ENCODE data around the gene DGCR2. TPM values are rescaled to one million over a fixed set of nuclear protein-coding genes. Genes with fewer than 3 reads are reported as not detected.

The DGCR2 gene
- total RNA-seq, 2 experiments from 2014 or later, result 30.5 to 34.2 TPM

DNA sequence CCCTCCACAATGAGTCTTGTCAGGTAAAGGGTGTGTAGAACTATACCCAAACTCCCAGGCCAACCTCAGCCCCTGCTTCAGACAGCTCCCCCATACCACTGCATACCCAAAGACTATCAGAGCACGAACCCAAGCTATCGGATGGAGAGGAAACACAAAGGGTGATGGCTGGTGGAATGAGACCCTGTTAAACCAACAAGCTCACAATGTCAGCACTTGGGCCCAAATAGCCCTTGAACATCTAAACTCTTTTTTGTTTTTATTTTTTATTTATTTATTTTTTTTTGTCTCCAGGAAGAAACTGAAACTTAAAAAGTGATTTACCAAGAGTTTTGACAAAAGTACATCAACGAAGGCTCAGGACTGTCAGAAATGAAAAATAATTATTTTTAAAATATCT, 10.6 kb downstream of the DGCR2 start:
- POLR2A ChIA-PET, result interaction anchor here (1.6 to 2.6 kb wide), 2 partner anchors 11 to 32 kb away, joined by 5 to 16 read pairs; partner anchors contain the start of gene DGCR2
- CTCF ChIA-PET, result interaction anchor here (1.0 to 1.6 kb wide), 2 partner anchors 10 to 15 kb away, joined by 3 to 11 read pairs; partner anchors contain the start of gene DGCR2
- H3K27ac Mint-ChIP-seq, result no peak overlapping the region

DNA sequence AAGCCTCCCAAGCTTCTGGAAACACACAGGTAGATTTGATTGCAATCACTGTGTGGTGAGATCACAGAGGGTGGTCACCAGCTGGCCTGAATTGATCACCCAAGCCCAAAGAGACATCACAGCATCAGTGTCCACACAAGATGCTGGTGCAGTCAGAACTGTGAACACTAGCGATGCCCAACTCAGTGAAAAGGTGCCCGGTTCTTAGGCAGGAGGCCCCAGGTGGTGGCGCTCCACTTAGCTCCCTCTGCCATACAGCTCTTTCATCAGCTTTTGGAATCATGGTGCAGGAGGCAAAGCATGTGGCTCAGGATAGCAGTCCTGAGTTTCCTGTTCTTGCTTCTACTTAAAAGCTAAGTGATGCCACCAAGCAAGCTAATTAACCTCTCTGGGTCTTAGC, 11.1 kb downstream of the DGCR2 start:
- ATAC-seq (no peak), DNase-seq (no peak)
- ChIA-PET POLR2A (interaction anchor here (1.4 to 2.6 kb wide), 3 partner anchors 9 to 33 kb away, joined by 5 to 16 read pairs (median 5); partner anchors contain the start of gene DGCR2), CTCF (interaction anchor here (1.6 kb wide), 2 partner anchors 7 to 11 kb away, joined by 6 to 11 read pairs; partner anchors contain the start of gene DGCR2)
- H3K4me3 Mint-ChIP-seq, result no peak overlapping the region
- H3K36me3 Mint-ChIP-seq (ENCODE audit: low read depth), result peaks cover 19% of the 10 kb centered on the region
- H3K9me3 Mint-ChIP-seq (ENCODE audit: insufficient read depth), result no peaks in the 10 kb centered on the region
- H3K27me3 Mint-ChIP-seq (ENCODE audit: low read depth), result no peaks in the 10 kb centered on the region
- peaks cover 61% of the 10 kb centered on the region for H3K4me1 Mint-ChIP-seq (ENCODE audit: low read depth)
- peak overlapping the region; percentile 23 for H3K27ac Mint-ChIP-seq

More for the DNA sequence above, 10.6 kb downstream of the DGCR2 start:
- no peak for DNase-seq
- H3K4me3 Mint-ChIP-seq, result no peak overlapping the region
- H3K36me3 Mint-ChIP-seq (ENCODE audit: low read depth), result peaks cover 19% of the 10 kb centered on the region
- peaks cover 57% of the 10 kb centered on the region for H3K4me1 Mint-ChIP-seq (ENCODE audit: low read depth)
- ATAC-seq, result no peak
- no peaks in the 10 kb centered on the region for H3K9me3 Mint-ChIP-seq (ENCODE audit: insufficient read depth)
- no peaks in the 10 kb centered on the region for H3K27me3 Mint-ChIP-seq (ENCODE audit: low read depth)

DNA sequence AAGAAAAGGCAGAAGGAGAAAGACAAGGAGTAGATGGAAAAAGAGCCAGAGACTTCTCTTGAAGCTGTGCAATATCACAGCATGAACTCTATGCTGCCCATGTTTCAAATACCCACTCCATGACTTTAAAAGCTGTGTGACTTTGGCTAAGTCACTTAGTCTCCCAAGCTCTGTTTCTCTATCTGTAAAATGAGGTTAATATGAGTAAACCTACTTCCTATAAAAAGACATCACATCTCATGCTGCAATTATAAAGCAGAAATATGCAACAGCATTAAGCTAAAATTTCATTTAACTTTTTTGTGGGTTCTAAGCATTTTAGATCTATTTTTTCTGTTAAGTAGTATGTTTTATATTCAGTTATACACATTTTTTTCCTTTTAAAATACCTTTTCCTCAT, 11.6 kb downstream of the DGCR2 start:
- Mint-ChIP-seq H3K27ac (peak overlapping the region; percentile 23), H3K9me3 (ENCODE audit: insufficient read depth) (no peaks in the 10 kb centered on the region), H3K36me3 (ENCODE audit: low read depth) (peaks cover 19% of the 10 kb centered on the region), H3K4me3 (no peak overlapping the region), H3K4me1 (ENCODE audit: low read depth) (peaks cover 62% of the 10 kb centered on the region), H3K27me3 (ENCODE audit: low read depth) (no peaks in the 10 kb centered on the region)
- ChIA-PET CTCF (interaction anchor here (1.0 to 1.6 kb wide), 3 partner anchors 8 to 367 kb away, joined by 3 to 11 read pairs (median 6); partner anchors contain the start of gene DGCR2), POLR2A (interaction anchor here (1.4 to 2.6 kb wide), 3 partner anchors 9 to 33 kb away, joined by 5 to 16 read pairs (median 5); partner anchors contain the start of gene DGCR2)
- DNase-seq (no peak), ATAC-seq (no peak)

DNA sequence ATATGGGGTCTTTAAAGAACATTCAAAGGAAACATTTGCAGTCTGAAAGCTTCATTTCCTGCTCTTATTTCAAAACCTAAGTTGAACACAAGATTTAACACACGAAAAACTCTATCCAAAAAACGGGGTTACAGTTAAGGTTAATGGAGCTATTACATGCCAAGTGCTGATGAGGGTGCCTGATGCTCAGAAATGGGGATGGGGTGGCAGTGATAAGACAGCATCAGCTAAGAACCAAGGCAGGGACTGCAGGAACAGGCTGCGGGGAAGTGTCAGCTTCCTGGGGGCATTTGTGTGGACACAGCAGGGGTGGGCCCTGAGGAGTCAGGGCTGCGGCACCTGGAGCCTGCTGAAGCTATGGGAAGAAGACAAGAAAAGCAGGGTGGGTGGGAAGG, 12.2 kb downstream of the DGCR2 start:
- H3K4me1 Mint-ChIP-seq (ENCODE audit: low read depth), result peaks cover 62% of the 10 kb centered on the region
- peak overlapping the region; percentile 72 for H3K4me3 Mint-ChIP-seq
- peak overlapping the region; percentile 88 for H3K27ac Mint-ChIP-seq
- CTCF ChIA-PET, result interaction anchor here (0.7 to 1.6 kb wide), 4 partner anchors 9 to 367 kb away, joined by 3 to 11 read pairs (median 4); partner anchors contain the start of gene DGCR2
- POLR2A ChIA-PET, result interaction anchor here (1.4 to 2.6 kb wide), 3 partner anchors 10 to 34 kb away, joined by 5 to 16 read pairs (median 5); partner anchors contain the start of gene DGCR2
- ATAC-seq (peak; percentile 7), DNase-seq (no peak)
- peaks cover 19% of the 10 kb centered on the region for H3K36me3 Mint-ChIP-seq (ENCODE audit: low read depth)
- H3K9me3 Mint-ChIP-seq (ENCODE audit: insufficient read depth), result no peaks in the 10 kb centered on the region
- no peaks in the 10 kb centered on the region for H3K27me3 Mint-ChIP-seq (ENCODE audit: low read depth)

DNA sequence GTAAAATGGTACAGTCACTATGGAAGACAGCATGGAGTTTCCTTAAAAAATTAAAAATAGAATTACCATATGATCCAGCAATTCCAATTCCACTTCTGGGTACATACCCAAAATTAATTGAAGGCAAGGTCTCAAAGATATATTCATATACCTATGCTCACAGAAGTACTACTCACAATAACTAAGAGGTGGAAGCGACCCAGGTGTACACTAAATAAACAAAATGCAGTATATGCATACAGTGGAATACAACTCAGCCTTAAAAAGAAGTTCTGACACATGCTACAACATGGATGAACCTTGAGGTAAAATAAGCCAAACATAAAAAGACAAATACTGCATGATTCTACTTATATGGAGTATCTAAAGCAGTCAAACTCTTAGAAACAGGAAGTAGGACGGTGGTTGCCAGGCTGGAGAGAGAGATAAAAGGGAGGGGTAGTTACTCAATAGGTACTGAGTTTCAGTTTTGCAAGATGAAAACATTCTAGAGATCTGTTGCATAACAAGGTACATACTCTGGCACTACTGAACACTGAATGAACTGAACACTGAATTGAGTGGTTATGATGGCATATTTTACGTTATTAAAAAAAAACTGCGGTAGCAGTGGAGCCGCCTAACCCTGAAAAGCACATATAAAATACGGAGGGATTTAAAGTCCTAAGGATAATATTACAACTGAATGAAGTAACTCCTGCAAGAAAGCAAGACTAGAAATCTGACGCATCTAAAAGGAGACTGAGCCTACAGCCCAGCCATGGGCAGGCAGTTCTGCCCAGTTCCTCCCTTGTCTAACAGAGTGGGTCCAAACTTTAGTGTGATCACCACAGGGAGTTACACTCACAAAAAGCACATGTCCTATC, 12.8 kb downstream of the DGCR2 start:
- Mint-ChIP-seq H3K4me3 (peak overlapping the region; percentile 72), H3K36me3 (ENCODE audit: low read depth) (peaks cover 14% of the 10 kb centered on the region), H3K4me1 (ENCODE audit: low read depth) (peaks cover 57% of the 10 kb centered on the region), H3K27ac (peak overlapping the region; percentile 88), H3K27me3 (ENCODE audit: low read depth) (no peaks in the 10 kb centered on the region), H3K9me3 (ENCODE audit: insufficient read depth) (no peaks in the 10 kb centered on the region)
- DNase-seq (peak; percentile 78), ATAC-seq (peak; percentile 90)
- POLR2A ChIA-PET, result interaction anchor here (1.4 to 2.6 kb wide), 2 partner anchors 10 to 13 kb away, joined by 5 to 16 read pairs; partner anchors contain the start of gene DGCR2
- CTCF ChIA-PET, result interaction anchor here (0.7 to 1.6 kb wide), 3 partner anchors 9 to 368 kb away, joined by 3 to 6 read pairs (median 3); no protein-coding TSS in a partner anchor

DNA sequence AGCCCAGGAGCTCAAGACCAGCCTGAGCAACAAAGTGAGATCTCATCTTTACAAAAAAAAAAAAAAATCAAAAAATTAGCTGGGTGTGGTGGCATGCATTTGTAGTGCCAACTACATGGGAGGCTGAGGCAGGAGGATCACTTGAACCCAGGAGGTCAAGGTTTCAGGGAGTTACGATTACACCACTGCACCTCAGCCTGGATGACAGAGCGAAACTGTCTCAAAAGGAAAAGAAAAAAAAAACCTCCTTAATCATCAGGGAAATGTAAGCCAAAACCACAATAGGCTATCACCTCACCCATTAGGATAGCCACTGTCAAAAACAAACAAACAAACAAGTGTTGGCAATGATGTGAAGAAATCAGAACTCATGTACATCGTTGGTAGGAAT, 13.4 kb downstream of the DGCR2 start:
- ATAC-seq (no peak), DNase-seq (no peak)
- Mint-ChIP-seq H3K4me1 (ENCODE audit: low read depth) (peaks cover 59% of the 10 kb centered on the region), H3K27me3 (ENCODE audit: low read depth) (no peaks in the 10 kb centered on the region), H3K36me3 (ENCODE audit: low read depth) (peaks cover 14% of the 10 kb centered on the region), H3K9me3 (ENCODE audit: insufficient read depth) (no peaks in the 10 kb centered on the region), H3K4me3 (peak overlapping the region; percentile 72), H3K27ac (peak overlapping the region; percentile 88)
- POLR2A ChIA-PET, result interaction anchor here (1.3 kb wide), 1 partner anchor 36 kb away, joined by 3 read pairs; the partner anchor contains the start of gene ESS2
- CTCF ChIA-PET, result interaction anchor here (2.6 kb wide), 1 partner anchor 14 kb away, joined by 10 read pairs; the partner anchor contains the start of gene DGCR2

DNA sequence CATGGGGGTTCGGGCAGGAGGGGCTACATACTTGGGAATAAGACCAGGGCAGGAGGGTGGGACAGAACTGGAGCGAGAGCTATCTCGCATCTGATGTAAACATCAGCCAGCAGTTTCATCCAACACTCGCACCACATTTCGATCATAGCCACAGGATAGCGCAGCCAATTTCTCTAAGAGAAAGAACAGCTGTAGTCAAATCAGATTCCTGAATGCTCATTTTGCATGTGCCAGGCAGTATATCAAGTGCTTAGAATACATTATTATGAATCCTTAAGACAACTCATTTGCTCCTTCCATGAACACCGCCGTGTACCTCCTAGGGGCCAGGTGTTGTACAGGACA, 14.5 kb downstream of the DGCR2 start:
- ATAC-seq, result no peak
- Mint-ChIP-seq H3K9me3 (ENCODE audit: insufficient read depth) (no peaks in the 10 kb centered on the region), H3K27ac (peak overlapping the region; percentile 60), H3K36me3 (ENCODE audit: low read depth) (peaks cover 11% of the 10 kb centered on the region), H3K4me1 (ENCODE audit: low read depth) (peaks cover 57% of the 10 kb centered on the region), H3K27me3 (ENCODE audit: low read depth) (no peaks in the 10 kb centered on the region), H3K4me3 (no peak overlapping the region)
- DNase-seq, result no peak
- POLR2A ChIA-PET, result interaction anchor here (1.3 kb wide), 1 partner anchor 37 kb away, joined by 3 read pairs; the partner anchor contains the start of gene ESS2
- CTCF ChIA-PET, result interaction anchor here (0.7 to 2.6 kb wide), 6 partner anchors 8 to 37 kb away, joined by 3 to 10 read pairs (median 4); partner anchors contain the start of genes DGCR2 and ESS2

DNA sequence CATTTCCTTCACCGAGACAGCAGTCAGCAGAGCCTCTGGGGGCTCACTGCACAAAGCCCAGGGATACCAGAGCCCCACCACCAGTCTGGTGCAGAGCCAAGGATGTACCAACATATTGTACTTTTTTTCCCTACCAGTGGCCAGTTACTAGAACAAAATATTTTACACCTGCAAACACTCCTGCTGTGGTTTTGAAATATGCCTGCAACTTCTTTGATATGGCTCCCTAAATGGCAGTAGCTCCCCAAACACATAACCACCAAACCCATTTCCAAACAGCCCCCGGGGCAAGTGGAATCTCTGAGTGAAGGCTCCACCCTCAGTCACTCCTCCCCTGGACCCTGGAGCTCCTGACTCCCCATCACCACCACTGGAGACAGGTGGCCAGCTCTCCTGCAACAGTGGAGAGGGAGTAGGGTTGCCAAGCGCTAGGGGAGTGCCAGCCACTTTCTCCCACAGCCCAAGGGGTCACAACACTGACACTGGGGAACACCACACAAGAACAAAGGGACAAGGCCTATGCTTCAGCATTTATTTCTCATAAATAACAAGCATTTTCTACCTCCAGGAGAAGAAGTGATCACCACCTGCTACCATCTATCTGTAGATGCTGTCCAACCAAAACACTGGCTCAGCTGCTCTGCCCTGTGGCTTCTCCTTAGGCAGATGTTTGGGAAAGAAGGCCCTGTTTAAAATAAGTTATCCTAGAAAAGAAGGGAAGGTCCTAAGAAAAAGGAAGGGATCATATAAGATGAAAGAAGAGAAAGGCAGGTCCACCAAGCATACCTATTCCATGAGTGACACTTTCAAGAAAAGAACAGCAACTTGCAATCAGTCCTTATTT, 15.1 kb downstream of the DGCR2 start:
- ChIA-PET CTCF (interaction anchor here (0.8 to 2.6 kb wide), 7 partner anchors 8 to 80 kb away, joined by 3 to 10 read pairs (median 4); partner anchors contain the start of genes DGCR2 and ESS2), POLR2A (interaction anchor here (1.3 kb wide), 1 partner anchor 38 kb away, joined by 3 read pairs; the partner anchor contains the start of gene ESS2)
- H3K27me3 Mint-ChIP-seq (ENCODE audit: low read depth), result no peaks in the 10 kb centered on the region
- H3K9me3 Mint-ChIP-seq (ENCODE audit: insufficient read depth), result no peaks in the 10 kb centered on the region
- DNase-seq (no peak), ATAC-seq (no peak)
- H3K36me3 Mint-ChIP-seq (ENCODE audit: low read depth), result peaks cover 10% of the 10 kb centered on the region
- H3K4me1 Mint-ChIP-seq (ENCODE audit: low read depth), result peaks cover 55% of the 10 kb centered on the region
- H3K27ac Mint-ChIP-seq, result peak overlapping the region; percentile 60
- H3K4me3 Mint-ChIP-seq, result no peak overlapping the region

DNA sequence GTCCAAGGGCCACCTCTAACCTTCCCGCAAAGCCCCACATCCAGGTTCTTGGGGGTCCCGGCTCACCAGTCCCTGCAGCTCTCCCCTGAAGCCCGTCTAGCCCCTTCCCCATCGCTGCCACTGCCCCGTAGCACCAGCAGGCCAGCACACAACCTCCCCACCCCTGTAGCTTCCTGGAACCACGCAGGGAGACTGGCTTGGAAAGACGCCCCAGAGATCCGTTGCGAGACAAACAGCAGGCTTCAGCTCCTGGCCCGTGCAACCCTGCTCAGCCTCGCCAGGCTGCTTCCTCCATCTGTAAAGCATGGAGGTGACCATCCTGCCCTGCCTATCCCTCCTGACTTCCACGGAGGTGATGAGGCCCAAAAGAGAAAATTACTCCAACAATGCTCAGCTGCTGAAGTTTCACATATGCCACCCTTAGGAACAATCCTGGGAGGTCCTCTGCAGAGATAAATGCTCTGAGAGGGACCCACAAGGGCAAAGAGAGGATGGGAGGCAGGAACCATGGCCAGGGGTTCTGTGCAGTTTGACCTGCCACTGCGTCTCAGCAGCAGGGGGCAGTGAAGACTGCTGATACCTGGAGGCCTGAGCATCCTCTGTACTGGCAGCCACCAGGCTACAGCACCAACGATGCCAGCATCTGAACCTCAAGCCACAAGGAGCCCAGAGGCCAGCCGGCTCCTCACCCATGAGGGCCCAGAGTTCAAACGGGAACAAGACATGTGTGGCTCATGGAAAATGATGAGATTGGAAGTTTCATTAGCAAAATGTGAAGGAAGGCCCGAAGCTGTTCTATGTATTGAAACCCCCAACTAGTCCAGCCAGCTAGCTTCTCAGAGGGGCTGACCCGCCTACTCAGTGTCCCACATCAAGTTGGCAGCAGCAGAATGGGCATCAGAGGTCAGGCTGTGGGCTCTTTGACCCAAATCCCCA, 16.1 kb downstream of the DGCR2 start:
- POLR2A ChIA-PET, result no interaction called here
- no peak overlapping the region for H3K4me3 Mint-ChIP-seq
- no peak overlapping the region for H3K27ac Mint-ChIP-seq
- CTCF ChIA-PET, result interaction anchor here (1.1 to 2.6 kb wide), 8 partner anchors 9 to 81 kb away, joined by 3 to 10 read pairs (median 4); partner anchors contain the start of genes DGCR2 and ESS2
- H3K9me3 Mint-ChIP-seq (ENCODE audit: insufficient read depth), result no peaks in the 10 kb centered on the region
- H3K36me3 Mint-ChIP-seq (ENCODE audit: low read depth), result peaks cover 13% of the 10 kb centered on the region
- H3K4me1 Mint-ChIP-seq (ENCODE audit: low read depth), result peaks cover 51% of the 10 kb centered on the region
- peak; percentile 48 for ATAC-seq
- no peaks in the 10 kb centered on the region for H3K27me3 Mint-ChIP-seq (ENCODE audit: low read depth)
- DNase-seq, result peak; percentile 63

DNA sequence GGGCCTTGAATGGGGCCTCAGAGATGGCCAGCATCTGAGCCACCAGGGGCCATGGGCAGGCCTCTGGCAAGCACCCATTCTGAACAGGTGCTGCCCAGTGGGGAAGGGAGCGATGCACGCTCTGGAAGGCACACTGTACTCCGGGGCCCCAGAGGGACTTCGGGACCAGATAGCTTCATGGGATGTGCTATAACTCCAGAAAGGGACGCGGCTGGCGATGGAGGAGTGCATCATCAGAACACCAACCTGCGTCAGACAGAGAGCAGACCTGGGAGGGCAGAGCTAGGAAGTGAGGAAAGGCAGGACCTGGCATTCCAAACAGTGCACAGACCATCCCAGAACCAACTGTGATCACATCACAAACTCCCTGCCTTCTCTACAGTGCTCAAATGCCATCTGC, 16.8 kb downstream of the DGCR2 start:
- DNase-seq (no peak), ATAC-seq (no peak)
- H3K27me3 Mint-ChIP-seq (ENCODE audit: low read depth), result no peaks in the 10 kb centered on the region
- no peaks in the 10 kb centered on the region for H3K9me3 Mint-ChIP-seq (ENCODE audit: insufficient read depth)
- H3K27ac Mint-ChIP-seq, result no peak overlapping the region
- peaks cover 15% of the 10 kb centered on the region for H3K36me3 Mint-ChIP-seq (ENCODE audit: low read depth)
- CTCF ChIA-PET, result interaction anchor here (1.3 to 1.4 kb wide), 2 partner anchors 39 to 53 kb away, joined by 3 to 4 read pairs; partner anchors contain the start of gene ESS2
- H3K4me3 Mint-ChIP-seq, result no peak overlapping the region
- peaks cover 45% of the 10 kb centered on the region for H3K4me1 Mint-ChIP-seq (ENCODE audit: low read depth)
- POLR2A ChIA-PET, result no interaction called here

Data from activated CD8-positive, alpha-beta T cell treated with anti-CD3 and anti-CD28 coated beads, Interleukin-2, amount 10 ng/mL, durations not matched to agents 7 days and 5 days (primary cell).